ENCODE measurements around the gene HABP4. TPM values are rescaled to one million over a fixed set of nuclear protein-coding genes. Genes with fewer than 3 reads are reported as not detected.

HABP4 gene, protein sequence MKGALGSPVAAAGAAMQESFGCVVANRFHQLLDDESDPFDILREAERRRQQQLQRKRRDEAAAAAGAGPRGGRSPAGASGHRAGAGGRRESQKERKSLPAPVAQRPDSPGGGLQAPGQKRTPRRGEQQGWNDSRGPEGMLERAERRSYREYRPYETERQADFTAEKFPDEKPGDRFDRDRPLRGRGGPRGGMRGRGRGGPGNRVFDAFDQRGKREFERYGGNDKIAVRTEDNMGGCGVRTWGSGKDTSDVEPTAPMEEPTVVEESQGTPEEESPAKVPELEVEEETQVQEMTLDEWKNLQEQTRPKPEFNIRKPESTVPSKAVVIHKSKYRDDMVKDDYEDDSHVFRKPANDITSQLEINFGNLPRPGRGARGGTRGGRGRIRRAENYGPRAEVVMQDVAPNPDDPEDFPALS
- total RNA-seq: 10 to 100 TPM; 50.0 to 74.2 TPM

DNA sequence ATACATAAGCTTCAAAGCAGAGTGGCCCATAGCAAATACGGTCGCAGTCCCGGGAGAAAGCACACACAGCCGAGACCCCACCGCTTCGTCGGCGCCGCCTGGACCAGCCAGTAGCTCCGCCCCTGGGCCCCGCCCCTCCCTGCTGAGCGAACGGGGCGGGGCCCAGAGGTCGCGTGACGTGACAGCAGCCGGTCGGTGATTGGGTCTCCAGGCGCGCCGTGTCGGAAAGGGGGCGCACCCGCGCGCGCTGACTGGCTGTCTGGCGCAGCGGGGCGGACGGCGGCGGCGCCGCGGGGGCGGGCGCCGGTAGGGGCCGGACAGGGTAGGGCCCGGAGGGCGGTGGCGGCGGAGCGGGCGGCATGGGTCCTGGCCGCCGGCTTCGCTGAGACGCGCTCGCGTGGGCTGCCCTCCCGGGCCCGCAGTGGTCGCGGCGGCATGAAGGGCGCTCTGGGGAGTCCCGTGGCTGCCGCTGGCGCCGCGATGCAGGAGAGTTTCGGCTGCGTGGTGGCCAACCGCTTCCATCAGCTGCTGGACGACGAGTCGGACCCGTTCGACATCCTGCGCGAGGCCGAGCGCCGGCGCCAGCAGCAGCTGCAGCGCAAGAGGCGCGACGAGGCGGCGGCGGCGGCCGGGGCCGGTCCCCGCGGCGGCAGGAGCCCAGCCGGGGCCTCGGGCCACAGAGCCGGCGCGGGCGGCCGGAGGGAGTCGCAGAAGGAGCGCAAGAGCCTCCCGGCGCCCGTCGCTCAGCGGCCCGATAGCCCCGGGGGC lies at the start of gene HABP4:
Gene HABP4, plus strand, starts transcription at position 325 of the 768 bp plus-strand sequence. Its CDS starts 111 bp downstream, at position 436.
- H3K4me1 ChIP-seq (ENCODE audit: control insufficient read depth in 1 of 2, low read depth in 2 of 2): peaks cover 8 to 37% of the 10 kb centered on the region in 2 donors
- H3K9me3 ChIP-seq: no peaks in the 10 kb centered on the region
- no peaks in the 10 kb centered on the region for H3K27me3 ChIP-seq (replicated peaks; ENCODE audit: insufficient read depth)
- TF ChIP-seq, protein P1, sequence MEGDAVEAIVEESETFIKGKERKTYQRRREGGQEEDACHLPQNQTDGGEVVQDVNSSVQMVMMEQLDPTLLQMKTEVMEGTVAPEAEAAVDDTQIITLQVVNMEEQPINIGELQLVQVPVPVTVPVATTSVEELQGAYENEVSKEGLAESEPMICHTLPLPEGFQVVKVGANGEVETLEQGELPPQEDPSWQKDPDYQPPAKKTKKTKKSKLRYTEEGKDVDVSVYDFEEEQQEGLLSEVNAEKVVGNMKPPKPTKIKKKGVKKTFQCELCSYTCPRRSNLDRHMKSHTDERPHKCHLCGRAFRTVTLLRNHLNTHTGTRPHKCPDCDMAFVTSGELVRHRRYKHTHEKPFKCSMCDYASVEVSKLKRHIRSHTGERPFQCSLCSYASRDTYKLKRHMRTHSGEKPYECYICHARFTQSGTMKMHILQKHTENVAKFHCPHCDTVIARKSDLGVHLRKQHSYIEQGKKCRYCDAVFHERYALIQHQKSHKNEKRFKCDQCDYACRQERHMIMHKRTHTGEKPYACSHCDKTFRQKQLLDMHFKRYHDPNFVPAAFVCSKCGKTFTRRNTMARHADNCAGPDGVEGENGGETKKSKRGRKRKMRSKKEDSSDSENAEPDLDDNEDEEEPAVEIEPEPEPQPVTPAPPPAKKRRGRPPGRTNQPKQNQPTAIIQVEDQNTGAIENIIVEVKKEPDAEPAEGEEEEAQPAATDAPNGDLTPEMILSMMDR (IDR thresholded peaks at IDR 0.05): no peak
- peak; percentile 95 for ATAC-seq (ENCODE audit: insufficient number of reproducible peaks, low FRiP score, low read depth)
- peak within 1 kb of the TSS; percentile 91 for H3K4me3 ChIP-seq
- peak; percentile 83 for DNase-seq (ENCODE audit: low spot score)
- peak within 1 kb of the TSS; percentile 91 to 95 for H3K27ac ChIP-seq
- no peaks in the 10 kb centered on the region for H3K36me3 ChIP-seq

DNA sequence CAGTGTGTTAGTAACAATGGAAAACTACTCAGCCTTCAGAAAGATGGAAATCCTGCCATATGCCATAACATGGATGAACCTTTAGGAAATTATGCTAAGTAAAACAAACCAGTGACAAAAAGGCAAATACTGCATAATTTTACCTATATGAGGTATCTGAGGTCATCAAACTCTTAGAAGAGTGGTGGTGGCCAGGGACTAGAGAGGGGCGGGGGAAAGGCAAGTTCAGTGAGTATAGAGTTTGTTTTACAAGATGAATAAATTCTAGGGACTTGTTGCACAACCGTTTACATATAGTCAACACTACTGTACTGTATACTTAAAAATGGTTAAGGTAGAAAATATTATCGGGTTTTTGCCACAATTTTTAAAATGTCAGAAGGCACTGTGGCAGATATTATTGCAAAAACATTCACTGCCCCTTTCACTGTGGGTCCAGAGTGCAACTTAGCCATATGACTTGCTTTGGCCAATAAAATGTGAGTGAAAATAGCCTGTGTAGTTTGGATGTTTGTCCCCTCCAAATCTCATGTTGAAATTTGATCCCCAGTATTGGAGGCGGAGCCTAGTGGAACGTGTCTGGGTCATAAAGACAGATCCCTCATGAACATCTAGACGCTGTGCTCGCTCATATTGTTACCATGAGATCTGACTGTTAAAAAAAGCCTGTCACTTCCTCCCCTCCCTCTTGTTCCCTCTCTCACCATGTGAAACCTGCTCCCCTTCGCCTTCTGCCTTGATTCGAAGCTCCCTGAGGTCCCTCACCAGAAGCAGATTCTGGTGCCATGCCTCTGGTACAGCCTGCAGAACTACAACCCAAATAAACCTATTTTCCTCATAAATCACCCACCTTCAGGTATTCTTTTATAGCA lies 41.3 kb upstream of the HABP4 start:
- DNase-seq (ENCODE audit: low spot score) (no peak), ATAC-seq (ENCODE audit: insufficient number of reproducible peaks, low FRiP score, low read depth) (no peak)
- Histone ChIP-seq H3K4me1 (ENCODE audit: control insufficient read depth in 1 of 2, low read depth in 2 of 2) (no peaks in the 10 kb centered on the region), H3K36me3 (no peaks in the 10 kb centered on the region), H3K27me3 (replicated peaks; ENCODE audit: insufficient read depth) (no peaks in the 10 kb centered on the region), H3K9me3 (no peaks in the 10 kb centered on the region), H3K4me3 (no peak overlapping the region), H3K27ac (no peak overlapping the region)
- TF ChIP-seq, protein P1 (IDR thresholded peaks at IDR 0.05): no peak

DNA sequence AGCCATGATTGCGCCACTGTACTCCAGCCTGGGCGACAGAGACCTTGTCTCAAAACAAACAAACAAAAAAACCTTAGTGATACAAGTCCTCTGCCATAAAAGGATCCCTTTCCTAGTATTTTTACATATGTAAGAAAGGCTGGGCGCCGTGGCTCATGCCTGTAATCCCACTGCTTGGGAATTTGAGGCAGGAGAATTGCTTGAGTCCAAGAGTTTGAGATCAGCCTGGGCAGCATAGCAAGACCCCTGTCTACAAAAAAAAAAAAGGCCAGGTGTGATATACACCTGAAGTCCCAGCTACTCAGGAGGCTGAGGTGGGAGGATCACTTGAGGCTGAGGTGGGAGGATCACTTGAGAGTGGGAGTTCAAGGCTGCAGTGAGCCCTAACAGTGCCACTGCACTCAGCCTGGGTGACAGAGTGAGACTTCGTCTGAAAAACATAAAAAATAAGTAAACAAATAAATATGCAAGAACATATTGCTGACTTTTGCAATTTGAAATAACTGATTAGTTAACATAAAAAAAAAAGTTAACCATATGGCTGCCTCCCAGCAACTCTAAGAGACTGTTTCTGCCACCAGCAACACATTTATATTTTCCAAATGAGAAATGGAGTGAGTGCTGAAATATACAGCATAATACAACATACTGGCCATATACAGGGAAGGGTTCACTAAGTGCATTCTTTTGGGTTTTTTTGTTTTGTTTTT lies 38.7 kb upstream of the HABP4 start:
- ATAC-seq (ENCODE audit: insufficient number of reproducible peaks, low FRiP score, low read depth) (no peak), DNase-seq (ENCODE audit: low spot score) (no peak)
- H3K4me1 ChIP-seq (ENCODE audit: control insufficient read depth in 1 of 2, low read depth in 2 of 2): no peaks in the 10 kb centered on the region
- H3K27ac ChIP-seq: no peak overlapping the region
- no peak overlapping the region for H3K4me3 ChIP-seq
- no peaks in the 10 kb centered on the region for H3K9me3 ChIP-seq
- no peaks in the 10 kb centered on the region for H3K27me3 ChIP-seq (replicated peaks; ENCODE audit: insufficient read depth)
- H3K36me3 ChIP-seq: no peaks in the 10 kb centered on the region
- TF ChIP-seq, protein P1 (IDR thresholded peaks at IDR 0.05): no peak

DNA sequence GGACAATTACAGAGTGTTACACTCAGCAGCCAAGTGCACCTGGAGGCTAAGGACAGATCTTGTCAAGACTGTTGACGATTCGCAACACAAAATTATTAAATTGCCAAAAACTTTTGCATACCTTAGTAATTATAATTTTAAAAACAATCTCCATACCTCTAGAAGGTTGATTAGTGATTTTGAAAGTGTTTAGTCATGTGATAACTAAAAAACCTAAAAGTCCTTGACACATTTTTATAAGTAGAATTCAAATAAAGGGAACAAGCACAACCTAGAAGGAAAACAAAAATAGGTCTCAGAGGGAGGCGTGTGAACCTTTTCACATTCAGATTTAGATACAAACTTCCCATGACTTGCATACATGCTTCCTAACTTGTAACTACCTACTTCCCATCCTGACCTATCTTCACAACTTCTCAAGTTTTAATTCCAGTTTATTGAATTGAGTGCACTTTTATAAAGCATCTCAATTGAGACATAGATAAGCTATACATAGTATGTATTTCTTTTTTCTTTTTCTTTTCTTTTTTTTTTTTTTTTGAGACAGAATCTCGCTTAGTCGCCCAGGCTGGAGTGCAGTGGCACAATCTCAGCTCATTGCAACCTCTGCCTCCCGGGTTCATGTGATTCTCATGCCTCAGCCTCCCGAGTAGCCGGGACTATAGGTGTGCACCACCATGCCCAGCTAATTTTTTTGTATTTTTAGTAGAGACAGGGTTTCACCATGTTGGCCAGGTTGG lies 37.6 kb upstream of the HABP4 start:
- Histone ChIP-seq H3K36me3 (no peaks in the 10 kb centered on the region), H3K4me1 (ENCODE audit: control insufficient read depth in 1 of 2, low read depth in 2 of 2) (peaks cover 5 to 6% of the 10 kb centered on the region in 2 donors), H3K9me3 (no peaks in the 10 kb centered on the region), H3K27me3 (replicated peaks; ENCODE audit: insufficient read depth) (no peaks in the 10 kb centered on the region), H3K4me3 (no peak overlapping the region), H3K27ac (no peak overlapping the region)
- no peak for DNase-seq (ENCODE audit: low spot score)
- TF ChIP-seq, protein P1 (IDR thresholded peaks at IDR 0.05): no peak
- ATAC-seq (ENCODE audit: insufficient number of reproducible peaks, low FRiP score, low read depth): no peak

Data from thoracic aorta (tissue), 2 donors.